ENCODE data around the gene SLC16A11. TPM values are rescaled to one million over a fixed set of nuclear protein-coding genes. Genes with fewer than 3 reads are reported as not detected.

The SLC16A11 gene
- total and polyA plus RNA-seq, 10 donors = 0.51 to 3.9 (median 2.8) TPM; not detected in 1

- intact Hi-C loops (cut with DNase I; ENCODE audit: low total_unique reads) = no loop called here
- Histone ChIP-seq H3K36me3 (peaks cover 0 to 22% (median 0%) of the 10 kb centered on the region in 6 donors), H3K4me3 (peak overlapping the region in 1 of 8 donors; percentile 30), H3K27ac (peak overlapping the region in 6 of 8 donors; percentile 9 to 78 (median 64)), H3K27me3 (replicated peaks in 1 of 7) (peaks cover 0 to 15% (median 0%) of the 10 kb centered on the region in 7 donors), H3K9me3 (no peaks in the 10 kb centered on the region), H3K4me1 (peaks cover 25 to 97% (median 59%) of the 10 kb centered on the region in 6 donors)
- peak; percentile 67 for DNase-seq
- TF ChIP-seq POLR2A (IDR thresholded peaks at IDR 0.05) = no peak
- TF ChIP-seq CTCF (IDR thresholded peaks at IDR 0.05 in 8 of 11, conservative IDR thresholded peaks at IDR 0.05 in 3 of 11) = no peak
- TF ChIP-seq POLR2AphosphoS5 (IDR thresholded peaks at IDR 0.05) = no peak
- WGBS, 5 donors = 82 to 91% (median 85%) methylated on average over 27 to 29 of the region's 29 CpGs
Observed at GRCh38 chr17:7026471-7027115, 17.3 kb downstream of the SLC16A11 start.

GRCh38 chr17:7025245-7025644 lies 18.6 kb downstream of the SLC16A11 start:
- intact Hi-C loops (cut with DNase I; ENCODE audit: low total_unique reads) = no loop called here
- Histone ChIP-seq H3K27ac (peak overlapping the region in 1 of 8 donors; percentile 10), H3K36me3 (peaks cover 0 to 22% (median 0%) of the 10 kb centered on the region in 6 donors), H3K9me3 (no peaks in the 10 kb centered on the region), H3K4me1 (peaks cover 37 to 97% (median 68%) of the 10 kb centered on the region in 6 donors), H3K4me3 (peak overlapping the region in 2 of 8 donors; percentile 45 to 69), H3K27me3 (replicated peaks in 1 of 7) (peaks cover 0 to 15% (median 0%) of the 10 kb centered on the region in 7 donors)
- 79 to 90% (median 79%) methylated on average over 1 of the region's 1 CpG for WGBS, 5 donors
- TF ChIP-seq POLR2AphosphoS5 (IDR thresholded peaks at IDR 0.05) (no peak), CTCF (IDR thresholded peaks at IDR 0.05 in 8 of 11, conservative IDR thresholded peaks at IDR 0.05 in 3 of 11) (no peak), POLR2A (IDR thresholded peaks at IDR 0.05) (no peak)
- DNase-seq = no peak

- no peaks in the 10 kb centered on the region for H3K9me3 ChIP-seq
- peak overlapping the region in 4 of 8 donors; percentile 99 to 100 (median 100) for H3K27ac ChIP-seq
- DNase-seq = no peak
- H3K27me3 ChIP-seq (replicated peaks in 1 of 7) = peaks cover 0 to 15% (median 0%) of the 10 kb centered on the region in 7 donors
- WGBS, 5 donors = 66 to 85% (median 74%) methylated on average over 7 to 8 of the region's 8 CpGs
- TF ChIP-seq POLR2AphosphoS5 (IDR thresholded peaks at IDR 0.05) = no peak
- no peak for TF ChIP-seq POLR2A (IDR thresholded peaks at IDR 0.05)
- no peak for TF ChIP-seq CTCF (IDR thresholded peaks at IDR 0.05 in 8 of 11, conservative IDR thresholded peaks at IDR 0.05 in 3 of 11)
- intact Hi-C loops (cut with DNase I; ENCODE audit: low total_unique reads) = loop anchor here (5.0 kb wide), 1 partner anchor 112 kb away; no protein-coding TSS in a partner anchor
- peaks cover 0 to 22% (median 0%) of the 10 kb centered on the region in 6 donors for H3K36me3 ChIP-seq
- peaks cover 29 to 97% (median 64%) of the 10 kb centered on the region in 6 donors for H3K4me1 ChIP-seq
- H3K4me3 ChIP-seq = peak overlapping the region in 4 of 8 donors; percentile 34 to 69 (median 44)
Observed at GRCh38 chr17:7024402-7024785, 19.5 kb downstream of the SLC16A11 start.
